A673 (cell line): ENCODE measurements around the gene TAX1BP3. TPM values are rescaled to one million over a fixed set of nuclear protein-coding genes. Genes with fewer than 3 reads are reported as not detected.

Experiments
- BruUV-seq: library from RNA; stranded (reverse); fragments of 400-500 nt; replicated peaks from 2 replicates; lab custom pipeline; 2021; lab: Mats Ljungman, UMichigan
- CTCF ChIA-PET: fragments of 300-600 bp; sonication (Branson Sonifier 250); formaldehyde crosslinking; loops from one replicate; lab custom pipeline; 2022; ENCODE audit warnings: antibody characterized with exemption; lab: Charles Lee
- POLR2A ChIA-PET: fragments of 300-600 bp; sonication (Branson Sonifier 250); formaldehyde crosslinking; loops from one replicate; lab custom pipeline; 2022; ENCODE audit warnings: antibody characterized with exemption; ENCODE audit not compliant: low non-redundant PET; lab: Charles Lee
- DNase-seq: peaks from one replicate; pipeline ENCODE4 v3.0.0-alpha.2; 2015; ENCODE audit warnings: low spot score
- H3K27ac ChIP-seq: fragments of 200-600 bp; sonication (generic); 2 replicates; pipeline ENCODE4 v1.5.1; 2016; ENCODE audit warnings: mixed run types, low read depth, mild to moderate bottlenecking, mixed read lengths, antibody characterized with exemption, low read length; ENCODE audit not compliant: poor library complexity, severe bottlenecking
- H3K27me3 ChIP-seq: fragments of 200-600 bp; sonication (generic); replicated peaks from 2 replicates; pipeline ENCODE4 v1.6.1; 2017; ENCODE audit warnings: mixed run types, low read depth, mild to moderate bottlenecking, mixed read lengths, antibody characterized with exemption, low read length; ENCODE audit not compliant: insufficient read depth, poor library complexity
- H3K36me3 ChIP-seq: fragments of 200-600 bp; sonication (generic); 2 replicates; pipeline ENCODE4 v1.6.1; 2016; ENCODE audit warnings: mixed run types, mild to moderate bottlenecking, mixed read lengths, antibody characterized with exemption, low read length; ENCODE audit not compliant: insufficient read depth, poor library complexity, severe bottlenecking
- H3K4me1 ChIP-seq: fragments of 200-600 bp; sonication (generic); 2 replicates; pipeline ENCODE4 v1.6.1; 2017; ENCODE audit warnings: mixed run types, mild to moderate bottlenecking, mixed read lengths, antibody characterized with exemption, low read length; ENCODE audit not compliant: insufficient read depth, poor library complexity, severe bottlenecking
- H3K4me3 ChIP-seq: fragments of 200-600 bp; sonication (generic); 2 replicates; pipeline ENCODE4 v1.5.1; 2016; ENCODE audit warnings: low read depth, mixed run types, mild to moderate bottlenecking, mixed read lengths, low read length; ENCODE audit not compliant: poor library complexity, severe bottlenecking
- H3K9me3 ChIP-seq: fragments of 200-600 bp; sonication (generic); 2 replicates; pipeline ENCODE4 v1.6.1; 2016; ENCODE audit warnings: mixed run types, low read depth, mild to moderate bottlenecking, mixed read lengths, antibody characterized with exemption, low read length; ENCODE audit not compliant: poor library complexity, severe bottlenecking
- EZH2 ChIP-seq: fragments of 200-600 bp; sonication (generic); IDR thresholded peaks from 2 replicates; pipeline ENCODE4 v1.6.1; 2017; ENCODE audit warnings: borderline replicate concordance, low read depth, mild to moderate bottlenecking, mixed read lengths, antibody characterized with exemption, low read length; ENCODE audit not compliant: poor library complexity, severe bottlenecking
- intact Hi-C: fragments of 100-400 bp; cut with micrococcal nuclease; formaldehyde crosslinking; loops from one replicate; pipeline ENCODE4 v1.10.0; 2022; ENCODE audit not compliant: unreplicated experiment
- total RNA-seq: library from RNA; stranded (reverse); gene quantifications from 2 replicates; pipeline ENCODE4 v1.2.3, GENCODE V29; 2021
- TF ChIP-seq, protein P1 (sequence below): fragments of 300-800, 200-600 bp; sonication (generic); conservative IDR thresholded peaks from 2 replicates; pipeline ENCODE4 v1.5.1; 2017; ENCODE audit warnings: low read depth, mild to moderate bottlenecking, antibody characterized with exemption, low read length, moderate library complexity, mixed read lengths

The TAX1BP3 gene
- total RNA-seq, 1 experiment from 2014 or later: 92.5 TPM

DNA sequence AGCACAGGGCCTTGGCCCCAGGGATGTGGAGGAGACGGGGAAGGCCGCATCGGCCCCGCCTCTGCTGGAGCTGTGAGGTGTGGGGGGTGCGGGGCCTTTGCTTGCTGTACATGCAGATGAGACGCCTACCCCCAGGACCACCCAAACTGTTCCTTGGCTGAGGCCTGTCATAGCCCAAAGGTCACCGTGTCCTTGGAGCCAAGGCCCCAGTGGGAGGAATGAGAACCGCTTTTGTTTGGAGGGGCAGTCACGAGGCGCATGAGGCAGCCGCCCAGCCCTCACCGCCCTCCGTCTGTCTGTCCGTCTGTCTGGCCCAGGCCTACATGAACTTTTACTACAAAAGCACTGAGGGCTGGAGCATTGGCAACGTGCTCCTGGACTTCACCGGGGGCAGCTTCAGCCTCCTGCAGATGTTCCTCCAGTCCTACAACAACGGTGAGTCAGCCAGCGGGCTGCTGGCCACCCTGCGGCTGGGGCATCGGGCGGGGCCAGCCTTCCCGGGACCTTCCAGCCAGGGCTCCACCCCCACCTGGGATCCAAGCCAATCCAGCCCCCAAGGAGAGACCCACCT lies 8.8 kb downstream of the TAX1BP3 start:
- no TSS peak for BruUV-seq
- Histone ChIP-seq H3K4me3 (no peak overlapping the region), H3K9me3 (no peaks in the 10 kb centered on the region), H3K36me3 (peaks cover 13% of the 10 kb centered on the region), H3K27ac (no peak overlapping the region), H3K27me3 (no peaks in the 10 kb centered on the region), H3K4me1 (no peaks in the 10 kb centered on the region)
- intact Hi-C loops: no loop called here
- CTCF ChIA-PET: no interaction called here
- DNase-seq: no peak
- POLR2A ChIA-PET: no interaction called here
- no peak for TF ChIP-seq EZH2
- TF ChIP-seq, protein P1, sequence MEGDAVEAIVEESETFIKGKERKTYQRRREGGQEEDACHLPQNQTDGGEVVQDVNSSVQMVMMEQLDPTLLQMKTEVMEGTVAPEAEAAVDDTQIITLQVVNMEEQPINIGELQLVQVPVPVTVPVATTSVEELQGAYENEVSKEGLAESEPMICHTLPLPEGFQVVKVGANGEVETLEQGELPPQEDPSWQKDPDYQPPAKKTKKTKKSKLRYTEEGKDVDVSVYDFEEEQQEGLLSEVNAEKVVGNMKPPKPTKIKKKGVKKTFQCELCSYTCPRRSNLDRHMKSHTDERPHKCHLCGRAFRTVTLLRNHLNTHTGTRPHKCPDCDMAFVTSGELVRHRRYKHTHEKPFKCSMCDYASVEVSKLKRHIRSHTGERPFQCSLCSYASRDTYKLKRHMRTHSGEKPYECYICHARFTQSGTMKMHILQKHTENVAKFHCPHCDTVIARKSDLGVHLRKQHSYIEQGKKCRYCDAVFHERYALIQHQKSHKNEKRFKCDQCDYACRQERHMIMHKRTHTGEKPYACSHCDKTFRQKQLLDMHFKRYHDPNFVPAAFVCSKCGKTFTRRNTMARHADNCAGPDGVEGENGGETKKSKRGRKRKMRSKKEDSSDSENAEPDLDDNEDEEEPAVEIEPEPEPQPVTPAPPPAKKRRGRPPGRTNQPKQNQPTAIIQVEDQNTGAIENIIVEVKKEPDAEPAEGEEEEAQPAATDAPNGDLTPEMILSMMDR: no peak

DNA sequence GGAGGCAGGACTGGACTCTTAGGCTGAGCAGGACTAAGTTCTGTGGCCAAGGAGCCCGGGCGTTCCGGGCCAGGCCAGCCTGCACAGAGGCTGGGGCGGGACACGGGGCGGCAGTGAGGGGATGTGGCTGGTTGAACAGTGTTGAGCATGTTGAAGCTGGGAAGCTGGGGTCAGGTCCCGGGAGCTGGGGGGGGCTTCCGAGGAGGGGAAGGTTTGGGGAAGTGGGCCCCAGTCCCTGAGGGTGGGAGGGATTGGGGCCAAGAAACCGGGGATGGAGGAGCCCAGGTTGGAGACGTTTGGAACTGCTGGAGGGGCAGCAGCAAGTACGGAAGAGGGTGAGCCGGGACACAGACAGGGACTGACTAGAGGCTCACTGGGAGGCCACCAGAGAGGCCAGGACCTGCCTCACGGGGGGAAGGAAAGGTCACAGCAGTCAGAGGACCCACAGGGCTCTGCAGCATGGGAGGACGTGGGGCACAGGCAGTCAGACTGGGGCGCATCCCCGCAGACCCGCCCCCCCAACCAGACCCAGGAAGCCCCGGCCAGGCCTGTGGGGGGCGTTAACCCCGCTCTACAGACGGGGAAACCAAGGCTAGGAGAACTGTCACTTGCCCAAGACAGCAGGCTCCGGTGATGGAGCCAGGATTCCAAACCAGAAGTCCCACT lies 9.5 kb downstream of the TAX1BP3 start:
- TF ChIP-seq EZH2: no peak
- TF ChIP-seq, protein P1: no peak
- Histone ChIP-seq H3K9me3 (no peaks in the 10 kb centered on the region), H3K36me3 (peaks cover 8% of the 10 kb centered on the region), H3K27ac (no peak overlapping the region), H3K4me3 (no peak overlapping the region), H3K4me1 (no peaks in the 10 kb centered on the region), H3K27me3 (no peaks in the 10 kb centered on the region)
- intact Hi-C loops: no loop called here
- ChIA-PET CTCF (no interaction called here), POLR2A (no interaction called here)
- no peak for DNase-seq
- no TSS peak for BruUV-seq

DNA sequence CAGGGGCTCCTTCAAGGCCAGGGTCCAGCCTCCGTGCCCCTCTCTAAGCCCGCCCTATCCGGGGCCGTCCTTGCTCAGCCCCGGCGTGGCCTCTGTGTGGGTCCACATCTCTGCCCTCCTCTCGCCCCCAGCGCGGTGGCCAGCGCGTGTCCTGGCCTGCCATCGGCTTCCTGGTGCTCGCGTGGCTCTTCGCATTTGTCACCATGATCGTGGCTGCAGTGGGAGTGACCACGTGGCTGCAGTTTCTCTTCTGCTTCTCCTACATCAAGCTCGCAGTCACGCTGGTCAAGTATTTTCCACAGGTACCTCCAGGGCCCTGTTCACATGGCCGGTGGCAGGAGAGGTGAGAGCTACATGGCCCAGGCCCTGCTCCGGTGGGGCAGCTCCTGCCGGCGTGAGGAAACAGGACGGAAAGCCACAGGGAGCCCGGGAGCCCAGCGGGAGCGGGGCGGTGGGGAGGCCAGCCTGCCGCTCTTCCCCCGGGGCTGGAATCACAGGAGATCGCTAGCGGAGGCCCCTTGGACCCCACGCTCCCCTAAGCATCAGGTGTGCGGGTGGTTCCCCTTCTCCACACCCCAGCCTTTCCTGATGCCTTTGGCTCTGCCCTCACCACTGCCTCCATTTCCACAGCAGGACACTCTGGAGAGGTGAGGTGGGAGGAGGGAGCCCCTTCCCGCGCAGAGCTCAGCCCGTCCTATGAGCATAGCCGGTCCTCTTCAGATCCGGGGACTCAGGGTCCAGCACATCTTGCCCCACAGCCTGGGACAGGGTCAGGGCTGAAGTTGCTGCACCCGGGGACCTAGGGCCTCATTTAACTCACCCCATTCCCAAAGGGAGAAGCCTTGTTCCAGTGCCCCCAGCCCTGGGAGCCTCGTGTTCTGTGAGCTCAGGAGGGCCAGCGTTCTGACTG lies 10.2 kb downstream of the TAX1BP3 start:
- H3K4me1 ChIP-seq: no peaks in the 10 kb centered on the region
- BruUV-seq: no TSS peak
- DNase-seq: no peak
- H3K27me3 ChIP-seq: no peaks in the 10 kb centered on the region
- no peaks in the 10 kb centered on the region for H3K9me3 ChIP-seq
- TF ChIP-seq EZH2: no peak
- TF ChIP-seq, protein P1: no peak
- no peak overlapping the region for H3K4me3 ChIP-seq
- peaks cover 3% of the 10 kb centered on the region for H3K36me3 ChIP-seq
- intact Hi-C loops: no loop called here
- CTCF ChIA-PET: no interaction called here
- H3K27ac ChIP-seq: no peak overlapping the region
- POLR2A ChIA-PET: no interaction called here
